HL-60 (cell line): Measurements from ENCODE around the gene RPS26.

Source experiments
- DNase-seq, 2 experiments: peaks; one replicate each; pipeline ENCODE4 v3.0.0-alpha.2; 2010 to 2020; ENCODE audit warnings: low read depth in 1 of 2, low spot score in 1 of 2
- H3K27ac ChIP-seq: fragments of 250-450 bp; sonication (Bioruptor Pico); replicated peaks from 2 replicates; pipeline ENCODE4 v1.5.1; 2020; ENCODE audit warnings: mild to moderate bottlenecking, moderate library complexity
- H3K27me3 ChIP-seq: fragments of 250-450 bp; sonication (Bioruptor Pico); 2 replicates; pipeline ENCODE4 v1.5.1; 2021; ENCODE audit warnings: mild to moderate bottlenecking, moderate library complexity; ENCODE audit not compliant: insufficient read depth, poor library complexity, severe bottlenecking
- H3K4me3 ChIP-seq: replicated peaks from 2 replicates; pipeline ENCODE4 v1.5.1; 2011; ENCODE audit warnings: mild to moderate bottlenecking, control low read depth, low read length; ENCODE audit not compliant: insufficient read depth
- GABPA ChIP-seq: IDR thresholded peaks from 2 replicates; pipeline ENCODE4 v1.6.1; 2012; ENCODE audit warnings: low read depth
- POLR2AphosphoS5 ChIP-seq: IDR thresholded peaks from 2 replicates; pipeline ENCODE4 v1.6.1; 2012; ENCODE audit warnings: low read depth
- SPI1 ChIP-seq: IDR thresholded peaks from 2 replicates; pipeline ENCODE4 v1.6.1; 2012; ENCODE audit warnings: low read depth, mild to moderate bottlenecking, borderline replicate concordance
- TF ChIP-seq, protein P1 (sequence below): IDR thresholded peaks from 2 replicates; pipeline ENCODE4 v1.6.1; 2012; ENCODE audit warnings: low read depth; ENCODE audit not compliant: insufficient replicate concordance
- TF ChIP-seq, protein P2 (sequence below): IDR thresholded peaks from one replicate; pipeline ENCODE4 v1.5.1; 2011; ENCODE audit warnings: low read length, control low read depth, inconsistent platforms; ENCODE audit not compliant: insufficient read depth

The RPS26 gene

DNA sequence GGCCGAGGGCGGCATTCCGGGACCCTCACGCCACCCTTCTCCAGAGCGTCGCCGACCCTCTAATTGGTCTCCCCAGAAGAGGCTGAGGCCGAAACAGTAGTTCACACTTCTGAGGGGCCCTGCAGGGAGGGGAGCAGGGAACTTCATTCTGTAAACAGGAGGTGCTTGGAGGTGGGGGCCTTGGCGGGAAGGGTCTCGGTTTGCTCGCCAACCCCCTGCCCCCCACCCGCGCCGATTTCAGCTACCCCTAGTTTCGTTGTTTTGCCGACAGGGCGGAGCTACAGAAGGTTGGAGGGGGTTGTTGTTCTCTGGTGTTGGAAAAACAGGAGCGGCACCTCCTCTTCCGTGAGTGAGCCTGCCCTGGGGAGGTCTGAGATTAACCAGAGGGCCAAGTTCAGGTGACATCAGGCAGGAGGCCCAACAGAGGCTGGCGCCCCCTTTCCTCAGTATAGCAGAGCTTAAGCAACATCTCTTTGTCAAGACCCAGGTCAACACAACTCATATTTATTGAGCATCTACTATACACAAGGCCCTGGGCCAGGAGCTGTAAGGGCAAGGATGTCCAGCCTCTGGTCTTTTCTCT lies 38.9 kb downstream of the RPS26 start:
- TF ChIP-seq, protein P1, sequence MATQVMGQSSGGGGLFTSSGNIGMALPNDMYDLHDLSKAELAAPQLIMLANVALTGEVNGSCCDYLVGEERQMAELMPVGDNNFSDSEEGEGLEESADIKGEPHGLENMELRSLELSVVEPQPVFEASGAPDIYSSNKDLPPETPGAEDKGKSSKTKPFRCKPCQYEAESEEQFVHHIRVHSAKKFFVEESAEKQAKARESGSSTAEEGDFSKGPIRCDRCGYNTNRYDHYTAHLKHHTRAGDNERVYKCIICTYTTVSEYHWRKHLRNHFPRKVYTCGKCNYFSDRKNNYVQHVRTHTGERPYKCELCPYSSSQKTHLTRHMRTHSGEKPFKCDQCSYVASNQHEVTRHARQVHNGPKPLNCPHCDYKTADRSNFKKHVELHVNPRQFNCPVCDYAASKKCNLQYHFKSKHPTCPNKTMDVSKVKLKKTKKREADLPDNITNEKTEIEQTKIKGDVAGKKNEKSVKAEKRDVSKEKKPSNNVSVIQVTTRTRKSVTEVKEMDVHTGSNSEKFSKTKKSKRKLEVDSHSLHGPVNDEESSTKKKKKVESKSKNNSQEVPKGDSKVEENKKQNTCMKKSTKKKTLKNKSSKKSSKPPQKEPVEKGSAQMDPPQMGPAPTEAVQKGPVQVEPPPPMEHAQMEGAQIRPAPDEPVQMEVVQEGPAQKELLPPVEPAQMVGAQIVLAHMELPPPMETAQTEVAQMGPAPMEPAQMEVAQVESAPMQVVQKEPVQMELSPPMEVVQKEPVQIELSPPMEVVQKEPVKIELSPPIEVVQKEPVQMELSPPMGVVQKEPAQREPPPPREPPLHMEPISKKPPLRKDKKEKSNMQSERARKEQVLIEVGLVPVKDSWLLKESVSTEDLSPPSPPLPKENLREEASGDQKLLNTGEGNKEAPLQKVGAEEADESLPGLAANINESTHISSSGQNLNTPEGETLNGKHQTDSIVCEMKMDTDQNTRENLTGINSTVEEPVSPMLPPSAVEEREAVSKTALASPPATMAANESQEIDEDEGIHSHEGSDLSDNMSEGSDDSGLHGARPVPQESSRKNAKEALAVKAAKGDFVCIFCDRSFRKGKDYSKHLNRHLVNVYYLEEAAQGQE, result no peak
- no peak for TF ChIP-seq GABPA
- no peak for DNase-seq
- no peak overlapping the region for H3K27ac ChIP-seq
- H3K4me3 ChIP-seq, result no peak overlapping the region
- H3K27me3 ChIP-seq, result peaks cover 17% of the 10 kb centered on the region

DNA sequence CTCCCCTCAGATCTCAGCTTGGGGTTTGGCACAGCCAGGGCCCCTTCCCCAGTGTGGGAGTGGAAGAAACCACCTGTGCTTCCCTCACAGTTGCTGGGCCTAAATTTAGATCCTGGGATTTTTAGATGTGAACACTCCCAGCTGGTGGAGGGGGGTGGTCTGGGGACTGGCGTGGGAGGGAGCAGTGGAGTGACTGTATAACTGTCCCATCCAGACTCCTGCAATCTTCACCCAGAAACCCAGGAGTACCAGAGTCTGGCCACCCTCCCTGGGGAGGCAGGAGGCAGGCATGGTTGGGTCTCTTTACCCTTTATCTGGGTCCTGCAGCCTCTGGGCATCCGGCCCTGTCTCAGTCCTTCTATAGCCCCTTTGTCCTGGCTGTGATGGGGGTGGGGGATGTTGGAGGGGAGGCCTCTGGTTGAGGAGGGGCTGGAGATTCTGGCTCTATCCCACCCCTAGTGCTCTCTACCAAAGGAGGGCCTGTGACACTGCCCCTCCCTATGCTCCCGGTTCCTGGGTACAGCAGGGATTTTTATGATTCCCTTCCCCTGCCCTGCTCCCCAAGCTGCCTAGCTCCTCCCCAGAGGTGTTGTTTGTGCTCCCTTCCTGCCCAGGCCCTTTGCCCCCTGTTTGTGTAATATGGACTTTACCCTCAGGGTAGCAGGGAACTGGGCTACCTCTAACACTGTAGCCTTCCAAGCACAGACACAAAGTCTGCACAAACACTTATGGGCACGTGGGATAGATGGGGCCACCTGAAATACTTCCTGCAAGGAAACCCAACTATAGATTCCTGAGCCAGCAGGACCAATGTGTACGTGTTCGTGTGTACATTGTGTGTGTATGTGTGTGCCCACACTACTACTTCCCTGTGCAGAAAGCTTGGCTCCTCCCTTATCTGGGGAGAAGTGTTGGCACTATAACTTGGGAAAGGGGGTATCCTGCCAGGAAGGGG lies 40.0 kb downstream of the RPS26 start:
- Histone ChIP-seq H3K27me3 (peaks cover 17% of the 10 kb centered on the region), H3K4me3 (no peak overlapping the region), H3K27ac (no peak overlapping the region)
- no peak for DNase-seq
- TF ChIP-seq POLR2AphosphoS5, result no peak
- TF ChIP-seq, protein P1, result no peak
- no peak for TF ChIP-seq SPI1
- TF ChIP-seq, protein P2, sequence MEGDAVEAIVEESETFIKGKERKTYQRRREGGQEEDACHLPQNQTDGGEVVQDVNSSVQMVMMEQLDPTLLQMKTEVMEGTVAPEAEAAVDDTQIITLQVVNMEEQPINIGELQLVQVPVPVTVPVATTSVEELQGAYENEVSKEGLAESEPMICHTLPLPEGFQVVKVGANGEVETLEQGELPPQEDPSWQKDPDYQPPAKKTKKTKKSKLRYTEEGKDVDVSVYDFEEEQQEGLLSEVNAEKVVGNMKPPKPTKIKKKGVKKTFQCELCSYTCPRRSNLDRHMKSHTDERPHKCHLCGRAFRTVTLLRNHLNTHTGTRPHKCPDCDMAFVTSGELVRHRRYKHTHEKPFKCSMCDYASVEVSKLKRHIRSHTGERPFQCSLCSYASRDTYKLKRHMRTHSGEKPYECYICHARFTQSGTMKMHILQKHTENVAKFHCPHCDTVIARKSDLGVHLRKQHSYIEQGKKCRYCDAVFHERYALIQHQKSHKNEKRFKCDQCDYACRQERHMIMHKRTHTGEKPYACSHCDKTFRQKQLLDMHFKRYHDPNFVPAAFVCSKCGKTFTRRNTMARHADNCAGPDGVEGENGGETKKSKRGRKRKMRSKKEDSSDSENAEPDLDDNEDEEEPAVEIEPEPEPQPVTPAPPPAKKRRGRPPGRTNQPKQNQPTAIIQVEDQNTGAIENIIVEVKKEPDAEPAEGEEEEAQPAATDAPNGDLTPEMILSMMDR, result no peak
- no peak for TF ChIP-seq GABPA

GRCh38 chr12:56082382-56082781 lies 40.7 kb downstream of the RPS26 start:
- peaks cover 17% of the 10 kb centered on the region for H3K27me3 ChIP-seq
- no peak for DNase-seq
- H3K27ac ChIP-seq, result no peak overlapping the region
- no peak overlapping the region for H3K4me3 ChIP-seq
- no peak for TF ChIP-seq GABPA
- TF ChIP-seq, protein P2, result no peak
- TF ChIP-seq, protein P1, result no peak
- TF ChIP-seq SPI1, result no peak
- no peak for TF ChIP-seq POLR2AphosphoS5
